Esophagus squamous epithelium (tissue), 5 donors: ENCODE results near the gene RTN4R. TPM values are rescaled to one million over a fixed set of nuclear protein-coding genes. Genes with fewer than 3 reads are reported as not detected.

ENCODE experiments used
- DNase-seq: peaks from one replicate; lab custom pipeline; 2025; lab: John Stamatoyannopoulos, UW
- H3K27ac ChIP-seq, 4 donors: fragments of 200-600 bp; sonication (generic); one replicate each; pipeline ENCODE4 v1.5.1; 2016 to 2019; ENCODE audit warnings: mild to moderate bottlenecking in 1 of 4
- H3K27me3 ChIP-seq, 4 donors: fragments of 200-600 bp; sonication (generic); 1 replicate in 3 of 4; 2 replicates in 1 of 4; pipeline versions ENCODE4 v1.5.1 to v1.6.0; 2017 to 2021; ENCODE audit warnings: antibody characterized with exemption in 1 of 4
- H3K36me3 ChIP-seq, 3 donors: fragments of 200-600 bp; sonication (generic); one replicate each; pipeline ENCODE4 v1.5.1; 2016 to 2019
- H3K4me1 ChIP-seq, 3 donors: fragments of 200-600 bp; sonication (generic); one replicate each; pipeline ENCODE4 v1.5.1; 2017 to 2019
- H3K4me3 ChIP-seq, 4 donors: fragments of 200-600 bp; sonication (generic); 1 replicate in 3 of 4; 2 replicates in 1 of 4; pipeline ENCODE4 v1.5.1; 2016 to 2019; ENCODE audit warnings: mild to moderate bottlenecking in 2 of 4, moderate library complexity in 1 of 4
- H3K9me3 ChIP-seq, 3 donors: fragments of 200-600 bp; sonication (generic); one replicate each; pipeline ENCODE4 v1.5.1; 2016 to 2019
- POLR2A ChIP-seq, 4 donors: fragments of 450-650 bp; IDR thresholded peaks; one replicate each; pipeline ENCODE4 v1.6.1; 2017; ENCODE audit warnings: antibody characterized with exemption in 4 of 4, mild to moderate bottlenecking in 4 of 4, moderate library complexity in 3 of 4
- WGBS, 2 donors: methylation state at CpG; one replicate each; pipeline ENCODE4 v1.1.5; 2018; 5-methylcytosine and 5-hydroxymethylcytosine counted together
- intact Hi-C: fragments of 100-400 bp; cut with DNase I; formaldehyde crosslinking; loops from one replicate; pipeline ENCODE4 v1.15.0; 2022
- total RNA-seq, 4 donors: library from RNA; depleted of rRNA; stranded (reverse); fragments of >200 nt; gene quantifications; one replicate each; pipeline ENCODE4 v1.1.0, GENCODE V29; 2016
- TF ChIP-seq, protein P1 (sequence below), 6 experiments: fragments of 450-650 bp in 4 of 6; fragments of 200-600 bp in 2 of 6; sonication (generic) in 2 of 6; IDR thresholded peaks; one replicate each; pipeline ENCODE4 v1.5.1; 2016 to 2019; ENCODE audit warnings: antibody characterized with exemption in 6 of 6, mild to moderate bottlenecking in 4 of 6, moderate library complexity in 4 of 6
- donor health status: DM: yes; HTN: yes; CAD: no.

Gene RTN4R
- total RNA-seq, 4 donors from 2014 or later, result 0.97 to 3.9 (median 2.5) TPM

DNA sequence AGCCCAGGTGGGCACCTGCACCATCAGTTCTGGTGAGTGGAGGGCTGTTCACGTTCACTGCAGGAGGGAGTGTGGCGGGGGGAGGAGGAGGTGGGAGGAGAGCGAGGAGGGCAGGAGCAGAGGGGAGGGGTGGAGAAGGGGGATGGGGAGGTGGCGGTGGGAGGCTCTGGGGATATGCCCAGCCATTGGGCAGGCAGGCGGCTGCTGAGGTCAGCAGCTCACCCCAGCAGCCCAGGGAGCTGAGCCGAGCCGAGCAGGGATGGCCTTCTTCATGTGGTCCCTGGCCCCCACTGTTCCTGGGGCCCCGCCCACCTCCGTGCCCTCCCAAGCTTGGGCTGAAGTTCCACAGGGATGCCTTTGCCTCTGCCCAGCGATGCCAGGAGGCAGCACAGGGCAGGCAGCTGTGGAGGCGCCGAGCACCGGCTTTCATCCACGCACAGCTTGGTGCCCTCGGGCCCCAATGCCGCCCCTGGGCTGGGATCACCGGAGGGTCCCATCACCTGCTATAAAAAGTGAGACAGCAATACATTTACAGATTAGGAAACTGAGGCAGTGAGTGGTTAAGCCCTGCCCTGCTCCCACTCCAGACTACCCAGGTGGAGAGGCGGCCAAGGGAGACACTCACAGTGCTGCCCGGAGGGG, 21.6 kb downstream of the RTN4R start:
- no peak for DNase-seq
- no peaks in the 10 kb centered on the region for H3K9me3 ChIP-seq
- H3K27me3 ChIP-seq, result no peaks in the 10 kb centered on the region
- peaks cover 17 to 60% (median 35%) of the 10 kb centered on the region in 3 donors for H3K4me1 ChIP-seq
- intact Hi-C loops, result no loop called here
- WGBS, 2 donors, result 81 to 86% methylated on average over 3 to 4 of the region's 19 CpGs
- no peak overlapping the region for H3K27ac ChIP-seq
- no peaks in the 10 kb centered on the region for H3K36me3 ChIP-seq
- TF ChIP-seq, protein P1, sequence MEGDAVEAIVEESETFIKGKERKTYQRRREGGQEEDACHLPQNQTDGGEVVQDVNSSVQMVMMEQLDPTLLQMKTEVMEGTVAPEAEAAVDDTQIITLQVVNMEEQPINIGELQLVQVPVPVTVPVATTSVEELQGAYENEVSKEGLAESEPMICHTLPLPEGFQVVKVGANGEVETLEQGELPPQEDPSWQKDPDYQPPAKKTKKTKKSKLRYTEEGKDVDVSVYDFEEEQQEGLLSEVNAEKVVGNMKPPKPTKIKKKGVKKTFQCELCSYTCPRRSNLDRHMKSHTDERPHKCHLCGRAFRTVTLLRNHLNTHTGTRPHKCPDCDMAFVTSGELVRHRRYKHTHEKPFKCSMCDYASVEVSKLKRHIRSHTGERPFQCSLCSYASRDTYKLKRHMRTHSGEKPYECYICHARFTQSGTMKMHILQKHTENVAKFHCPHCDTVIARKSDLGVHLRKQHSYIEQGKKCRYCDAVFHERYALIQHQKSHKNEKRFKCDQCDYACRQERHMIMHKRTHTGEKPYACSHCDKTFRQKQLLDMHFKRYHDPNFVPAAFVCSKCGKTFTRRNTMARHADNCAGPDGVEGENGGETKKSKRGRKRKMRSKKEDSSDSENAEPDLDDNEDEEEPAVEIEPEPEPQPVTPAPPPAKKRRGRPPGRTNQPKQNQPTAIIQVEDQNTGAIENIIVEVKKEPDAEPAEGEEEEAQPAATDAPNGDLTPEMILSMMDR (IDR thresholded peaks at IDR 0.05), result no peak
- no peak for TF ChIP-seq POLR2A (IDR thresholded peaks at IDR 0.05)
- no peak overlapping the region for H3K4me3 ChIP-seq

DNA sequence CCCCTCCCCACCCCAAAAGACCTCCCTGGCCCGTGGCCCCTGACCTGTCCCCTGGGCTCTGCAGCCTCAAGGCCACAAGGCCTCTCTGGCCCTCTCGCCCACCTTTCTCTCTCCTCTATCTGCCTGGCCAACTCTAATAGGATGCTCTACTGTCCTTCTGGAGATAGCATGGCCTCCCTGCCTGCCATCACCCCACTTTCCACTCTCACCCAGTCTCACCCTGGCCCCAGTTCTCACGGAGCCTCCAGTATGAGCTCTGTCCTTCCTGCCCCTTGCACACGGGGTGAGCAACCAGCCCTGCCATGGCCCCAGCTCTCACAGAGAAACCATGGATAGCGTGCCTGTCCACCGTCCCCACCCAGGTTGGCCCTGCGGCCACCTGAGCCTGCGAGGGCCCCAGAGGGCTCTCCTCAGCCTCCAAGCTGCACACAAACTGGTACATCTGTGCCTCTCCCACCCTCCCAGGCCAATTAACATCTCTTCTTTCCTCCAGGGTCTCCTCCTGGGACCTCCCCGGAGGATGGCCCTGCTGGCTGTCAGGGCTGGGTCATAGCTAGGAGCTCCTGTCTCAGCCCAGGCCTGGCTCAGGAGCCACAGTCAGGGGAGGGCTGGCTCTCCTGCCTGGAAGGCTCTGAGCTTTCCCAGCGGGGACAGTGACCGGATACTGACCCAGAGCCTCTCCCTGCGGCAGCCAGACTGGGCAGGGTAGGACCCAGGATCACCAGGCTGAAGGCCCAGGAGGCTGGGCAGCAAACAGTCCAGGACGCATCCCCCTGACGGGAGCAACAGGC, 22.3 kb downstream of the RTN4R start:
- Histone ChIP-seq H3K36me3 (no peaks in the 10 kb centered on the region), H3K4me3 (no peak overlapping the region), H3K9me3 (no peaks in the 10 kb centered on the region), H3K27ac (peak overlapping the region in 1 of 4 donors; percentile 13), H3K4me1 (peaks cover 20 to 67% (median 36%) of the 10 kb centered on the region in 3 donors), H3K27me3 (no peaks in the 10 kb centered on the region)
- no peak for DNase-seq
- intact Hi-C loops, result no loop called here
- TF ChIP-seq, protein P1 (IDR thresholded peaks at IDR 0.05), result no peak
- TF ChIP-seq POLR2A (IDR thresholded peaks at IDR 0.05), result no peak
- WGBS, 2 donors, result 83 to 86% methylated on average over 3 to 8 of the region's 14 CpGs

DNA sequence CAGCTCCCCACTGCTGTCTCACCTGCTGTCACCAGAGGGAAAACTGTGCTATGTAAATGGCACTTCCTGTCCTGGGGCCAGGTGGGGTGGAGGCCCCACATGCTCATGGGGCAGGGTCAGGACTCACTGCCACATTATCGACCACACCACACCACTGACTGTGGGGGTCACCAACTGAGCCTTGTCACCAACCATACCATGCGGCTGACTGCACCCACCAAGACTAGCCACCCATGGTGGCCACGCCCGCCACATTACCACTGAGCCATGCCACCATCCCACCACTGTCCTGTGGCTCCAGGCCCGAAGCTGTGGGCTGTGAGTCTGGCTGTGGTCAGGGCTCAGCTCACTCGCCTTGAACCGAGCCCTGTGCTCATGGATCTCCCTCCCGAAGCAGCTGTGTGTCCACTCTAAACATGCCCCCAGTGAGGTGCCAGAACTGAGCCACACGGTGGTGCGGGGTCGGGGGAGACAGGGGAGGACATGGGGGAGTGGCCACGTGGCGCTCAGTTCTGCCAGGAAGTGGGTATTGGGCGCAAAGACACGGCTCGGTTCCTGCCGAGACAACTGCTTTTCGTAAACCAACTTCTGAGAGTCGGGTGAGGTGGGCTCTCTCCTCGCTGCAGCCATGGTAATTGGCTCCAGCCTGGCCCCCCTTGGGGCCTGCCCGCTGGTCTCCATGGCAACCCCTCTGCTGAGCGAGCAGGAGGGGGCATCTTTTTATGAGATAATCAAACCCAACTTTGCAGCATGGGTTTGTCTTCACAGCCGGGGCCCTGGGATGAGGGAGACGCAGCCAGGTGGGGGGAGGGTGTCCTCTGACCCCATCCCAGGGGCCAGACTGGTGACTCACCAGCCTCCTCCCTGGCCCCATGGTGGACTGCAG, 23.2 kb downstream of the RTN4R start:
- Histone ChIP-seq H3K36me3 (no peaks in the 10 kb centered on the region), H3K4me1 (peaks cover 25 to 72% (median 34%) of the 10 kb centered on the region in 3 donors), H3K27ac (peak overlapping the region in 2 of 4 donors; percentile 13 to 28), H3K27me3 (no peaks in the 10 kb centered on the region), H3K9me3 (no peaks in the 10 kb centered on the region), H3K4me3 (no peak overlapping the region)
- DNase-seq, result no peak
- intact Hi-C loops, result no loop called here
- TF ChIP-seq, protein P1 (IDR thresholded peaks at IDR 0.05), result no peak
- TF ChIP-seq POLR2A (IDR thresholded peaks at IDR 0.05), result no peak
- WGBS, 2 donors, result 91 to 100% methylated on average over 2 to 6 of the region's 24 CpGs

DNA sequence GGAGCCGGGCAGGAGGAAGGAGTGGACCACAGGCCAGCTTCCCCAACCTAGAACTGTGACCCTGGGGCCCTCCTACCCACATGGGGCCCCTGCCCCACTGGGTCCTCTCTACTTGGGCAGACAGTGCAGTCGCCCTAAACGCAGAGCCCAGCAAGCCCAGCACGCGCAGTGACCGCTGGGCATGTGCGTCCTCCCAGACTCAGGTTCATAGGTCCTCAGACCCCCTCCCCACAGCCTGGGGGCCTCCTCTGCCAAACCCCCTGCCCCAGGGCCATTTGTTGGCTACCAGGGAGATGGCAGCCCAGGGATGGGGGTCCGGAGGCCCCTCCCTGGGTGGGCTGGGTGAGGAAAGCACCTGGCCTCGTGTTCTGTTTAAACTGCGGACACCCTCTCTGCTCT, 23.9 kb downstream of the RTN4R start:
- 67 to 84% methylated on average over 1 to 7 of the region's 10 CpGs for WGBS, 2 donors
- TF ChIP-seq, protein P1 (IDR thresholded peaks at IDR 0.05), result no peak
- no peak for TF ChIP-seq POLR2A (IDR thresholded peaks at IDR 0.05)
- no peak overlapping the region for H3K27ac ChIP-seq
- H3K4me3 ChIP-seq, result no peak overlapping the region
- DNase-seq, result no peak
- intact Hi-C loops, result no loop called here
- H3K27me3 ChIP-seq, result no peaks in the 10 kb centered on the region
- H3K4me1 ChIP-seq, result peaks cover 25 to 72% (median 29%) of the 10 kb centered on the region in 3 donors
- H3K36me3 ChIP-seq, result no peaks in the 10 kb centered on the region
- no peaks in the 10 kb centered on the region for H3K9me3 ChIP-seq
